Testis (tissue), 2 donors: ENCODE results near the gene NEURL1.

Experiments
- CTCF ChIP-seq, 3 experiments: fragments of 450-650 bp in 2 of 3; fragments of 200-600 bp in 1 of 3; sonication (generic) in 1 of 3; IDR thresholded peaks; one replicate each; pipeline ENCODE4 v1.5.1; 2016 to 2019; ENCODE audit warnings: antibody characterized with exemption in 3 of 3, mild to moderate bottlenecking in 2 of 3, moderate library complexity in 1 of 3
- POLR2A ChIP-seq: fragments of 450-650 bp; IDR thresholded peaks from one replicate; pipeline ENCODE4 v1.6.1; 2017; ENCODE audit warnings: antibody characterized with exemption, mild to moderate bottlenecking, moderate library complexity

- TF ChIP-seq CTCF (IDR thresholded peaks at IDR 0.05) (no peak), POLR2A (no peak)
These were observed 18.7 kb downstream of the NEURL1 start for GRCh38 chr10:103512166-103512565.
